ENCODE results near the gene CDIPT.

Gene CDIPT

DNA sequence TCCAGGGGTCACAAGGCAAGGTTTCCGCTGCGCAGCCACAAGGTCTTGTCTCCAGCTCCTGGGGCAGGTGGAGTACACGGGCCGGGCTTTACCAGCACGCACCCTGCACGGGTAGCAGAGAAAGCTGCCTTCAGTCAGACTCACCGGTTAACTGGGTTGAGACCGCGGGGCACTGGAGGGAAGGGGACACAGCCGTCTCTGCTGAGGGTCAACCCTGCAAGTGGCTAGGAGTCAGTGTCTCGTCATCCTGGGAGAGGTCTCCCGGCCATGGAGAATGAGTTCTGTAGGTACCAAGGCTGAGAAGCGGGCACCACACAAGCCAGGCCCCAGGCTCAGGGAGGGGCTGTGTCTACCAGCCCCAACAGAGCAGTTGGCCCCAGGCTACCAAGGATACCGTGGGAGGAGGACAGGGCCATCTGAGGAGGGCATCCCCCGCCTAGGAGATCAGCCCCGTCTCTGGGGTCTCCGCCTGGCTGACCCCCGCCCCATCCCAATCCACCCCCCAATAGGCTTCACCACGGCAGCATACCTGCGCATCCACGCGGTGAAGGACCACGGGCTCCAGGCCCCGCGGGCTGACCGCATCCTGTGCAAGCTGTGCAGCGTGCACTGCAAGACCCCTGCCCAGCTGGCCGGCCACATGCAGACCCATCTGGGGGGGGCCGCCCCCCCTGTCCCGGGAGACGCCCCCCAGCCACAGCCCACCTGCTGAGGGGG is 53.8 kb downstream of the CDIPT start:
- DNase-seq, result no peak
